Pancreas (tissue), 10 donors: Measurements from ENCODE around the gene TSHR. TPM values are rescaled to one million over a fixed set of nuclear protein-coding genes. Genes with fewer than 3 reads are reported as not detected.

Source experiments
- ATAC-seq, 4 donors: fragments of 200-7000 bp; cut with Tn5 transposase; one replicate each; pipeline versions ENCODE4 v1.8.0 to v1.9.1; 2020; ENCODE audit warnings: mild to moderate bottlenecking in 4 of 4, moderate library complexity in 4 of 4
- DNase-seq, 6 donors: peaks; one replicate each; pipeline ENCODE4 v3.0.0-alpha.2; 2020
- FAIRE-seq: peaks from 2 replicates; lab custom pipeline; 2012; peaks lifted over from hg19 to GRCh38; lab: Jason Lieb, UNC
- H3K27ac ChIP-seq, 4 donors: fragments of 200-600 bp; sonication (generic); 1 replicate in 3 of 4; 2 replicates in 1 of 4; pipeline versions ENCODE4 v1.5.0 to v1.8.0; 2020
- H3K27me3 ChIP-seq, 4 donors: fragments of 200-600 bp; one replicate each; pipeline ENCODE4 v1.8.0; 2021
- H3K36me3 ChIP-seq, 3 donors: fragments of 200-600 bp; sonication (generic) in 1 of 3; one replicate each; pipeline versions ENCODE4 v1.5.0 to v1.8.0; 2020 to 2021
- H3K4me1 ChIP-seq, 3 donors: fragments of 200-600 bp; one replicate each; pipeline ENCODE4 v1.8.0; 2021
- H3K4me3 ChIP-seq, 4 donors: fragments of 200-600 bp; sonication (generic) in 2 of 4; one replicate each; pipeline versions ENCODE4 v1.5.0 to v1.8.0; 2020 to 2021
- H3K9me3 ChIP-seq, 4 donors: fragments of 200-600 bp; one replicate each; pipeline ENCODE4 v1.8.0; 2021
- WGBS, 2 donors: extraction: QIAGEN DNeasy Blood & Tissue Kit; methylation state at CpG; one replicate each; pipeline ENCODE4 v1.1.7; 2013; 5-methylcytosine and 5-hydroxymethylcytosine counted together
- intact Hi-C, 3 donors: fragments of 100-400 bp; cut with DNase I; formaldehyde crosslinking; loops; one replicate each; pipeline versions ENCODE4 v1.11.1 to v1.14.2; 2022
- polyA plus RNA-seq, 2 donors: library from polyadenylated mRNA; stranded (reverse); fragments of 200-250 nt; gene quantifications; one replicate each; pipeline ENCODE4 v1.2.3, GENCODE V29; 2013
- total RNA-seq, 6 donors: library from RNA; stranded (reverse); fragmentation: NEBNext Ultra II Directional in 4 of 6; extraction: Animal tissue kit (Norgen Biotek cat#: 25700) in 4 of 6; gene quantifications; one replicate each; pipeline versions ENCODE4 v1.2.1 to v1.2.4, GENCODE V29; 2021 to 2023
- TF ChIP-seq, protein P1 (sequence below), 4 donors: fragments of 200-600 bp; sonication (generic) in 3 of 4; IDR thresholded peaks; one replicate each; pipeline versions ENCODE4 v1.5.0 to v1.8.0; 2021; ENCODE audit warnings: antibody characterized with exemption in 4 of 4
- donor health status: healthy with polysubstance abuse.
- donor health status: DM: no; HTN: no; CAD: no; lungs with moderate emphysema.
- donor health status: DM: no; HTN: no; CAD: no.
- donor health status: control.
- donor health status: control.
- donor health status: Bipolar disorder and iron deficiency.
- donor health status: DM: yes; HTN: yes; CAD: no.
- donor health status: DM: no; HTN: no; CAD: no.
- donor health status: DM: no; HTN: no; CAD: no.
- donor health status: DM: yes; HTN: yes; CAD: no.

The TSHR gene
- total and polyA plus RNA-seq, 8 donors = 0.22 to 0.41 (median 0.29) TPM; not detected in 4

DNA sequence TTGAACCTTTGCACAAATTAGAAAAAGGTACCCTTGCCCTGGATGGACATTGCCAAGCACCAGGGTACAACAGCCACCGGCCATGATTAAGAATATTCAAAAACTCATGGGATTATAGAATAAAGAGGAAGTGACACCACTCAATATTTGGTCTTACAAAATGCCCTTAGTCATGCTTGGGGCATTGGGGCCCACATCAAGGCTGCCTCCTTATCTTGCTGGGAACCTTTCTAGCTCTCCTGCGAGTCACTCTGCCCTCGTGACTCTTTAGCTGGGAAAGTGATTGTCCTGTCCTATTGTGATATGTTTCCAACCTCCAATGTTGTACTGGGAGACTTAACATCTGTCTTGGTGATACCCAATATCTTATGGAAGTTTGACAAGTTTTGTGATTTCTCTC lies 207.5 kb downstream of the TSHR start:
- intact Hi-C loops = loop anchor here in 1 of 3 donors (10.0 kb wide), 1 partner anchor 168 kb away; no protein-coding TSS in a partner anchor
- FAIRE-seq (no peak), ATAC-seq (peak in 3 of 4 donors; percentile 17 to 50 (median 43)), DNase-seq (no peak)
- Histone ChIP-seq H3K27me3 (no peaks in the 10 kb centered on the region), H3K4me3 (no peak overlapping the region), H3K9me3 (no peaks in the 10 kb centered on the region), H3K4me1 (peaks cover 0 to 3% (median 0%) of the 10 kb centered on the region in 3 donors), H3K36me3 (no peaks in the 10 kb centered on the region), H3K27ac (no peak overlapping the region)
- TF ChIP-seq, protein P1, sequence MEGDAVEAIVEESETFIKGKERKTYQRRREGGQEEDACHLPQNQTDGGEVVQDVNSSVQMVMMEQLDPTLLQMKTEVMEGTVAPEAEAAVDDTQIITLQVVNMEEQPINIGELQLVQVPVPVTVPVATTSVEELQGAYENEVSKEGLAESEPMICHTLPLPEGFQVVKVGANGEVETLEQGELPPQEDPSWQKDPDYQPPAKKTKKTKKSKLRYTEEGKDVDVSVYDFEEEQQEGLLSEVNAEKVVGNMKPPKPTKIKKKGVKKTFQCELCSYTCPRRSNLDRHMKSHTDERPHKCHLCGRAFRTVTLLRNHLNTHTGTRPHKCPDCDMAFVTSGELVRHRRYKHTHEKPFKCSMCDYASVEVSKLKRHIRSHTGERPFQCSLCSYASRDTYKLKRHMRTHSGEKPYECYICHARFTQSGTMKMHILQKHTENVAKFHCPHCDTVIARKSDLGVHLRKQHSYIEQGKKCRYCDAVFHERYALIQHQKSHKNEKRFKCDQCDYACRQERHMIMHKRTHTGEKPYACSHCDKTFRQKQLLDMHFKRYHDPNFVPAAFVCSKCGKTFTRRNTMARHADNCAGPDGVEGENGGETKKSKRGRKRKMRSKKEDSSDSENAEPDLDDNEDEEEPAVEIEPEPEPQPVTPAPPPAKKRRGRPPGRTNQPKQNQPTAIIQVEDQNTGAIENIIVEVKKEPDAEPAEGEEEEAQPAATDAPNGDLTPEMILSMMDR (IDR thresholded peaks at IDR 0.05) = no peak
- 56 to 59% methylated on average over 3 of the region's 3 CpGs for WGBS, 2 donors

DNA sequence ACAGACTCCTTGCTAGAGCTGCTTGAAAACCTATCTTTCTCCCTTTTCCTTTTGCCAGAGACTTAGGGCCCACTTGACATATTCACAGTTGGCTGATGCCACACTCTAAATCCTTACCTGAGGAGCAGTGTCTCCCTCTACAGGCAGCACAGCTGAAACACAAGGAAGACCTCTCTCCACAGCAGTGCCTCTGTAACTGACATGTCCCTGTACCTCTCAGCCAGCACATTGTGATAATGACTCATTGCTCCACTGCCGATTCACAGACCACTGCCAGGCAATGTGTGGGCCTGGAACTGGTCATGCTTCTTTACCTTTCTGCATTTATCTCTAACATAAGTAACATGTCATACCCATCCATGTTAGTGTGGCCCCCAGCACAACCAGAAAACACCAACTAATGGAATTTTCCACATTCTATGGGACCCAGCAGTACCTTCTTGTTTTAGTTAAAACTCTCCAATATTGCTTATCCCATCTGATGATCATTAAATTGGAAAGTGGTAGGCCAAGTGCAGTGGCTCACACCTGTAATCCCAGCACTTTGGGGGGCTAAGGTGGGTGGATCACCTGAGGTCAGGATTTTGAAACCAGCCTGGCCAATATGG lies 208.8 kb downstream of the TSHR start:
- ATAC-seq (peak; percentile 91 to 98 (median 96)), FAIRE-seq (no peak), DNase-seq (peak in 4 of 6 donors; percentile 37 to 77 (median 44))
- Histone ChIP-seq H3K4me3 (no peak overlapping the region), H3K27ac (no peak overlapping the region), H3K27me3 (no peaks in the 10 kb centered on the region), H3K36me3 (no peaks in the 10 kb centered on the region), H3K9me3 (no peaks in the 10 kb centered on the region), H3K4me1 (peaks cover 0 to 6% (median 3%) of the 10 kb centered on the region in 3 donors)
- intact Hi-C loops = loop anchor here in 1 of 3 donors (10.0 kb wide), 1 partner anchor 169 kb away; no protein-coding TSS in a partner anchor
- WGBS, 2 donors = 7 to 14% methylated on average over 1 of the region's 1 CpG
- TF ChIP-seq, protein P1 (IDR thresholded peaks at IDR 0.05) = peak in 3 of 4 donors; percentile 22 to 45 (median 43)

DNA sequence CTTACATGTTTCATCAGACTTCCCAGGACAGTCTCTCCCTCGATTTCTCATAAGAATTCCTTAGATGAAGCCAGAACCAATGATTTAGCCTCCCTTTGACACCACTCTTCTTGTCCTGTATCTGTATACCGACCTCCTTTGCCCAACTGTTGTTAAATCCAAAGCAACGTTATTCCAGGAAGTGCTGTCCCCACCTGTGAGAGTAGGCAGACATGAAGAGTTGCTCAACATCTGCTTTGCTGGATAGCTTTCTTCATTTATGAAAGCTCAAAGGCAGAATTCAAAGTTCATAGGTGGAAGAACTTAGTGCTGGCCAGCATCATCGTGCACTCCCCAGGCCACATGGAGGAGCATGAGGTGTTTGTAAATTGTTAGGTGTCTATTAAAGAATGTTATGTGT lies 209.8 kb downstream of the TSHR start:
- TF ChIP-seq, protein P1 (IDR thresholded peaks at IDR 0.05) = no peak
- Histone ChIP-seq H3K9me3 (no peaks in the 10 kb centered on the region), H3K4me1 (peaks cover 0 to 9% (median 6%) of the 10 kb centered on the region in 3 donors), H3K27me3 (no peaks in the 10 kb centered on the region), H3K36me3 (no peaks in the 10 kb centered on the region), H3K4me3 (no peak overlapping the region), H3K27ac (no peak overlapping the region)
- DNase-seq (no peak), FAIRE-seq (no peak), ATAC-seq (no peak)
- intact Hi-C loops = loop anchor here in 1 of 3 donors (10.0 kb wide), 1 partner anchor 170 kb away; no protein-coding TSS in a partner anchor
- WGBS, 2 donors = 65 to 66% methylated on average over 4 of the region's 4 CpGs

DNA sequence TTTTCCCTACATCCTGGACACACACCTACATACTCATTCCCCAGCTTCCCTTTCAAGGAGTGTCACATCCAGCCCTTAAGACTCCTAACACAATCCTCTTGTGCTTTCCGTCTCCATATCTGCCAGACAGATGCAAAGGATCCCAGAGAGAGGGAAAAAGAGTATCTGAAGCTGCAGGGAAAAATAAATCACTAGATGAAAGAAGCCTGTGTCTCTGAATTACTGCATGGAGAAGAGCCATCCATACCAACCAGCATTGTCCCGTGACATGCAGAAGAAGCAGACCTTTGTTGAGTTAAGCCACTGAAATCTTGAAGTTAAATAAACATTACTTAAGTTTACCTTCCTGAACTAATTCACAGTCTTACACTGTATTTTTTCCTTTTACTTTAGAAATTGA lies 210.7 kb downstream of the TSHR start:
- FAIRE-seq (no peak), DNase-seq (no peak), ATAC-seq (no peak)
- WGBS, 2 donors = 69 to 74% methylated on average over 2 of the region's 2 CpGs
- intact Hi-C loops = loop anchor here in 1 of 3 donors (10.0 kb wide), 1 partner anchor 171 kb away; no protein-coding TSS in a partner anchor
- Histone ChIP-seq H3K36me3 (no peaks in the 10 kb centered on the region), H3K4me1 (peaks cover 0 to 9% (median 6%) of the 10 kb centered on the region in 3 donors), H3K4me3 (no peak overlapping the region), H3K9me3 (no peaks in the 10 kb centered on the region), H3K27me3 (no peaks in the 10 kb centered on the region), H3K27ac (no peak overlapping the region)
- TF ChIP-seq, protein P1 (IDR thresholded peaks at IDR 0.05) = no peak

DNA sequence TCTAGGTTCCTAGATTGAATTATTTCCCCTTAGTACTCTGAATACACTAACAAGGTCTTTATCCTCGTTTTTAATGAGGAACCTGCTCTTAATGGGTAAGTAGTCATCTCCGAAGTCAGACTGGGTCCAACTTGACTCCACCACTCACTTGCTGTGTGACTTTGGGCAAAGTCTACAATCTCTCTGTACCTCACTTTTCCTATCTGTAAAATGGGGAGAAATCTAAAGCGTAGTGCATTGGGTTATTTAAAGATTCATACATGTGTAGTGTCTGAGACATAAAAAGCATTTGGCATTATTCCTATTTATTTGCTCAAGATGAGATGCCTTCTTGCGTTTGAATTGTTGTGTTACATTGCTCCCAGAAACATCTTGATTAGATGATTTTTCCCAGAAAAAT lies 213.8 kb downstream of the TSHR start:
- no peak for FAIRE-seq
- Histone ChIP-seq H3K27me3 (no peaks in the 10 kb centered on the region), H3K4me3 (peak overlapping the region in 3 of 4 donors; percentile 50 to 69 (median 54)), H3K27ac (peak overlapping the region; percentile 76 to 94 (median 86)), H3K9me3 (no peaks in the 10 kb centered on the region), H3K4me1 (peaks cover 0 to 8% (median 6%) of the 10 kb centered on the region in 3 donors), H3K36me3 (no peaks in the 10 kb centered on the region)
- intact Hi-C loops = loop anchor here in 1 of 3 donors (10.0 kb wide), 1 partner anchor 174 kb away; no protein-coding TSS in a partner anchor
- TF ChIP-seq, protein P1 (IDR thresholded peaks at IDR 0.05) = no peak
- no peak for ATAC-seq
- WGBS, 2 donors = 50 to 59% methylated on average over 4 of the region's 4 CpGs
- DNase-seq = no peak
